ENCODE results near the gene CAPZB. TPM values are rescaled to one million over a fixed set of nuclear protein-coding genes. Genes with fewer than 3 reads are reported as not detected.
"Not testable (repeated sequence)": the region's sequence is repeated elsewhere in the genome, so short reads cannot be mapped to it uniquely, and the experiment has no call there.

The CAPZB gene
- total RNA-seq, 1 donor from 2014 or later = 217 TPM

- peaks cover 10% of the 10 kb centered on the region for H3K9me3 ChIP-seq (replicated peaks)
- no peak overlapping the region for H3K27ac ChIP-seq (replicated peaks)
- no peak for TF ChIP-seq CTCF (IDR thresholded peaks at IDR 0.05; ENCODE audit: borderline replicate concordance)
- no peaks in the 10 kb centered on the region for H3K27me3 ChIP-seq (ENCODE audit: low read depth)
- intact Hi-C loops (cut with micrococcal nuclease) = no loop called here
- H3K4me3 ChIP-seq = no peak overlapping the region
- no peaks in the 10 kb centered on the region for H3K36me3 ChIP-seq
- H3K4me1 ChIP-seq = peaks cover 14% of the 10 kb centered on the region
- DNase-seq = no peak
These were observed 43.1 kb upstream of the CAPZB start for GRCh38 chr1:19528438-19528837.

- intact Hi-C loops (cut with micrococcal nuclease) = no loop called here
- DNase-seq = no peak
- Histone ChIP-seq H3K36me3 (no peaks in the 10 kb centered on the region), H3K9me3 (replicated peaks) (peaks cover 1% of the 10 kb centered on the region), H3K4me1 (peaks cover 12% of the 10 kb centered on the region), H3K4me3 (no peak overlapping the region), H3K27ac (replicated peaks) (no peak overlapping the region), H3K27me3 (ENCODE audit: low read depth) (no peaks in the 10 kb centered on the region)
- no peak for TF ChIP-seq CTCF (IDR thresholded peaks at IDR 0.05; ENCODE audit: borderline replicate concordance)
These were observed 40.5 kb upstream of the CAPZB start for GRCh38 chr1:19525607-19526545.

GRCh38 chr1:19524791-19525190 is 39.5 kb upstream of the CAPZB start:
- Histone ChIP-seq H3K27ac (replicated peaks) (no peak overlapping the region), H3K9me3 (replicated peaks) (no peaks in the 10 kb centered on the region), H3K36me3 (no peaks in the 10 kb centered on the region), H3K4me1 (peaks cover 6% of the 10 kb centered on the region), H3K4me3 (no peak overlapping the region), H3K27me3 (ENCODE audit: low read depth) (no peaks in the 10 kb centered on the region)
- no peak for DNase-seq
- no peak for TF ChIP-seq CTCF (IDR thresholded peaks at IDR 0.05; ENCODE audit: borderline replicate concordance)
- intact Hi-C loops (cut with micrococcal nuclease) = no loop called here

- H3K27ac ChIP-seq (replicated peaks); H3K4me1 ChIP-seq; H3K9me3 ChIP-seq (replicated peaks); H3K27me3 ChIP-seq (ENCODE audit: low read depth); H3K36me3 ChIP-seq; H3K4me3 ChIP-seq; DNase-seq; intact Hi-C loops (cut with micrococcal nuclease): not testable (repeated sequence)
These were observed 37.2 kb upstream of the CAPZB start for GRCh38 chr1:19522570-19522969.

- H3K27me3 ChIP-seq (ENCODE audit: low read depth) = no peaks in the 10 kb centered on the region
- no peaks in the 10 kb centered on the region for H3K36me3 ChIP-seq
- H3K4me3 ChIP-seq = no peak overlapping the region
- no peak for DNase-seq
- H3K27ac ChIP-seq (replicated peaks) = no peak overlapping the region
- H3K9me3 ChIP-seq (replicated peaks) = no peaks in the 10 kb centered on the region
- intact Hi-C loops (cut with micrococcal nuclease) = no loop called here
- H3K4me1 ChIP-seq = peaks cover 4% of the 10 kb centered on the region
- no peak for TF ChIP-seq CTCF (IDR thresholded peaks at IDR 0.05; ENCODE audit: borderline replicate concordance)
These were observed 36.1 kb upstream of the CAPZB start for GRCh38 chr1:19521411-19521810.

GRCh38 chr1:19517017-19517416 is 31.7 kb upstream of the CAPZB start:
- H3K4me3 ChIP-seq = no peak overlapping the region
- no peaks in the 10 kb centered on the region for H3K27me3 ChIP-seq (ENCODE audit: low read depth)
- intact Hi-C loops (cut with micrococcal nuclease) = no loop called here
- no peak for TF ChIP-seq CTCF (IDR thresholded peaks at IDR 0.05; ENCODE audit: borderline replicate concordance)
- H3K9me3 ChIP-seq (replicated peaks) = no peaks in the 10 kb centered on the region
- H3K27ac ChIP-seq (replicated peaks) = no peak overlapping the region
- H3K4me1 ChIP-seq = peaks cover 11% of the 10 kb centered on the region
- no peaks in the 10 kb centered on the region for H3K36me3 ChIP-seq
- DNase-seq = no peak
